ENCODE measurements around the gene WWOX.

Gene WWOX

DNA sequence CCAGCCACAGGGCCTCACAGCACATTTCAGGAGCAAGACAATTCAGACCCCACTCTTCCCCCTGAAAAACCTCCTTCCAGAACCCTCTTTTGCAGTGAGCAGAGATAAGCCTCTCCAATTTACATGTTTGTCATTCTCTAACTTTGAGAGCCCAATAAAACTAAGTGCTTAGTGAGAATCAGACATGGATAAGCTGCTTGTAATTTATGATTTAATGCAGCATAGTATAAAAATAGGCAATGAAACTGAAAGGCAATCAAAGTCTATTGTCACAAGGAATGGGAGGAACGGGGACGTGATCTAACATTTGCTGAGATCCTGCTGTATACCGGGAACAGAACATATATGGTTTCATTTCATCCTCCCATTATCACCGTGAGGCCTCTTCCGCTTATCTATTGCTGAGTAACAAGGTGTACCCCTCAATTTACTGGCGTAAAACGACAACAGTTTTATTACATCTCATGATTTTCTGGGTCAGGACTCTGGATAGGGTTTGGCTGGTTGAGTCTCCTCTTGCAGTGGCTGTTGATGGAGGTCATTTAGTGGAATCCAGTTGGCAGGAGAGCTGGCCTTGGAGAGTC is 903.7 kb downstream of the WWOX start (continued):
- TF ChIP-seq OSR1 (CRISPR knock-in tag; IDR thresholded peaks at IDR 0.05), result no peak
- TF ChIP-seq, protein P1, sequence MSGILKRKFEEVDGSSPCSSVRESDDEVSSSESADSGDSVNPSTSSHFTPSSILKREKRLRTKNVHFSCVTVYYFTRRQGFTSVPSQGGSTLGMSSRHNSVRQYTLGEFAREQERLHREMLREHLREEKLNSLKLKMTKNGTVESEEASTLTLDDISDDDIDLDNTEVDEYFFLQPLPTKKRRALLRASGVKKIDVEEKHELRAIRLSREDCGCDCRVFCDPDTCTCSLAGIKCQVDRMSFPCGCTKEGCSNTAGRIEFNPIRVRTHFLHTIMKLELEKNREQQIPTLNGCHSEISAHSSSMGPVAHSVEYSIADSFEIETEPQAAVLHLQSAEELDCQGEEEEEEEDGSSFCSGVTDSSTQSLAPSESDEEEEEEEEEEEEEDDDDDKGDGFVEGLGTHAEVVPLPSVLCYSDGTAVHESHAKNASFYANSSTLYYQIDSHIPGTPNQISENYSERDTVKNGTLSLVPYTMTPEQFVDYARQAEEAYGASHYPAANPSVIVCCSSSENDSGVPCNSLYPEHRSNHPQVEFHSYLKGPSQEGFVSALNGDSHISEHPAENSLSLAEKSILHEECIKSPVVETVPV (CRISPR knock-in tag; IDR thresholded peaks at IDR 0.05), result no peak

DNA sequence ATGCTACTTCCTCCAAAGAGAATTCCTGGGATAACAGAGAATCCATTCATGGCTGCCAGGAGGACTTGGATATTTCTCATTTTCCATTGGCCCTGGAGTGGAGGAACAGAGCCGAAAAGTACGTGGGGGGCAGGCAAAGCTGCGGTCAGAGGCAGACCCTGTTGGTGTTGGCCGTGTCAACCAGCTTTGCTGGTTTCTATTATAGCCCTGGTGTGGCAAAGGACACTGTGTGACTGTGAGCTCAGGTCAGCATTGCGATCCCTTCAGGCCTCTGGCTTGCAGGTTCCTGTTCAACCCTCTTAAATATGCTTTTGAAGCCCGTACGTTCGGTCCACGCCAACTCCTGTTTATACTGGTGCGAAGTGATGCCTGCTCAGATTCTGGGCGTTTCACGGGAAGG is 904.9 kb downstream of the WWOX start:
- no peak for TF ChIP-seq ZNF8 (CRISPR knock-in tag; IDR thresholded peaks at IDR 0.05)
- no peak for TF ChIP-seq ZNF70 (CRISPR knock-in tag; IDR thresholded peaks at IDR 0.05)
- TF ChIP-seq, protein P2, sequence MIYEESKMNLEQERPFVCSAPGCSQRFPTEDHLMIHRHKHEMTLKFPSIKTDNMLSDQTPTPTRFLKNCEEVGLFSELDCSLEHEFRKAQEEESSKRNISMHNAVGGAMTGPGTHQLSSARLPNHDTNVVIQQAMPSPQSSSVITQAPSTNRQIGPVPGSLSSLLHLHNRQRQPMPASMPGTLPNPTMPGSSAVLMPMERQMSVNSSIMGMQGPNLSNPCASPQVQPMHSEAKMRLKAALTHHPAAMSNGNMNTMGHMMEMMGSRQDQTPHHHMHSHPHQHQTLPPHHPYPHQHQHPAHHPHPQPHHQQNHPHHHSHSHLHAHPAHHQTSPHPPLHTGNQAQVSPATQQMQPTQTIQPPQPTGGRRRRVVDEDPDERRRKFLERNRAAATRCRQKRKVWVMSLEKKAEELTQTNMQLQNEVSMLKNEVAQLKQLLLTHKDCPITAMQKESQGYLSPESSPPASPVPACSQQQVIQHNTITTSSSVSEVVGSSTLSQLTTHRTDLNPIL (CRISPR knock-in tag; IDR thresholded peaks at IDR 0.05; ENCODE audit: low read depth), result no peak
- TF ChIP-seq, protein P1 (CRISPR knock-in tag; IDR thresholded peaks at IDR 0.05), result no peak
- no peak for TF ChIP-seq RARB (CRISPR knock-in tag; IDR thresholded peaks at IDR 0.05)
- TF ChIP-seq OSR1 (CRISPR knock-in tag; IDR thresholded peaks at IDR 0.05), result no peak
- TF ChIP-seq ESRRG (CRISPR knock-in tag; IDR thresholded peaks at IDR 0.05), result no peak
- no peak for TF ChIP-seq BACH2 (CRISPR knock-in tag; IDR thresholded peaks at IDR 0.05; ENCODE audit: borderline replicate concordance)
- TF ChIP-seq, protein P3, sequence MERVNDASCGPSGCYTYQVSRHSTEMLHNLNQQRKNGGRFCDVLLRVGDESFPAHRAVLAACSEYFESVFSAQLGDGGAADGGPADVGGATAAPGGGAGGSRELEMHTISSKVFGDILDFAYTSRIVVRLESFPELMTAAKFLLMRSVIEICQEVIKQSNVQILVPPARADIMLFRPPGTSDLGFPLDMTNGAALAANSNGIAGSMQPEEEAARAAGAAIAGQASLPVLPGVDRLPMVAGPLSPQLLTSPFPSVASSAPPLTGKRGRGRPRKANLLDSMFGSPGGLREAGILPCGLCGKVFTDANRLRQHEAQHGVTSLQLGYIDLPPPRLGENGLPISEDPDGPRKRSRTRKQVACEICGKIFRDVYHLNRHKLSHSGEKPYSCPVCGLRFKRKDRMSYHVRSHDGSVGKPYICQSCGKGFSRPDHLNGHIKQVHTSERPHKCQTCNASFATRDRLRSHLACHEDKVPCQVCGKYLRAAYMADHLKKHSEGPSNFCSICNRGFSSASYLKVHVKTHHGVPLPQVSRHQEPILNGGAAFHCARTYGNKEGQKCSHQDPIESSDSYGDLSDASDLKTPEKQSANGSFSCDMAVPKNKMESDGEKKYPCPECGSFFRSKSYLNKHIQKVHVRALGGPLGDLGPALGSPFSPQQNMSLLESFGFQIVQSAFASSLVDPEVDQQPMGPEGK (CRISPR knock-in tag; IDR thresholded peaks at IDR 0.05; ENCODE audit: borderline replicate concordance), result no peak
- TF ChIP-seq ZNF565 (CRISPR knock-in tag; conservative IDR thresholded peaks at IDR 0.05; ENCODE audit: low read depth), result no peak
- TF ChIP-seq, protein P4, sequence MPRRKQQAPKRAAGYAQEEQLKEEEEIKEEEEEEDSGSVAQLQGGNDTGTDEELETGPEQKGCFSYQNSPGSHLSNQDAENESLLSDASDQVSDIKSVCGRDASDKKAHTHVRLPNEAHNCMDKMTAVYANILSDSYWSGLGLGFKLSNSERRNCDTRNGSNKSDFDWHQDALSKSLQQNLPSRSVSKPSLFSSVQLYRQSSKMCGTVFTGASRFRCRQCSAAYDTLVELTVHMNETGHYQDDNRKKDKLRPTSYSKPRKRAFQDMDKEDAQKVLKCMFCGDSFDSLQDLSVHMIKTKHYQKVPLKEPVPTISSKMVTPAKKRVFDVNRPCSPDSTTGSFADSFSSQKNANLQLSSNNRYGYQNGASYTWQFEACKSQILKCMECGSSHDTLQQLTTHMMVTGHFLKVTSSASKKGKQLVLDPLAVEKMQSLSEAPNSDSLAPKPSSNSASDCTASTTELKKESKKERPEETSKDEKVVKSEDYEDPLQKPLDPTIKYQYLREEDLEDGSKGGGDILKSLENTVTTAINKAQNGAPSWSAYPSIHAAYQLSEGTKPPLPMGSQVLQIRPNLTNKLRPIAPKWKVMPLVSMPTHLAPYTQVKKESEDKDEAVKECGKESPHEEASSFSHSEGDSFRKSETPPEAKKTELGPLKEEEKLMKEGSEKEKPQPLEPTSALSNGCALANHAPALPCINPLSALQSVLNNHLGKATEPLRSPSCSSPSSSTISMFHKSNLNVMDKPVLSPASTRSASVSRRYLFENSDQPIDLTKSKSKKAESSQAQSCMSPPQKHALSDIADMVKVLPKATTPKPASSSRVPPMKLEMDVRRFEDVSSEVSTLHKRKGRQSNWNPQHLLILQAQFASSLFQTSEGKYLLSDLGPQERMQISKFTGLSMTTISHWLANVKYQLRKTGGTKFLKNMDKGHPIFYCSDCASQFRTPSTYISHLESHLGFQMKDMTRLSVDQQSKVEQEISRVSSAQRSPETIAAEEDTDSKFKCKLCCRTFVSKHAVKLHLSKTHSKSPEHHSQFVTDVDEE (CRISPR knock-in tag; IDR thresholded peaks at IDR 0.05), result no peak
- no peak for TF ChIP-seq ARNTL (CRISPR knock-in tag; IDR thresholded peaks at IDR 0.05; ENCODE audit: borderline replicate concordance, low read depth)
- TF ChIP-seq SNAI2 (CRISPR knock-in tag; IDR thresholded peaks at IDR 0.05), result no peak
- no peak for TF ChIP-seq GLIS3 (CRISPR knock-in tag; IDR thresholded peaks at IDR 0.05)
- TF ChIP-seq TCF4 (CRISPR knock-in tag; IDR thresholded peaks at IDR 0.05; ENCODE audit: borderline replicate concordance), result no peak
- TF ChIP-seq TOX (CRISPR knock-in tag; IDR thresholded peaks at IDR 0.05; ENCODE audit: borderline replicate concordance), result no peak

DNA sequence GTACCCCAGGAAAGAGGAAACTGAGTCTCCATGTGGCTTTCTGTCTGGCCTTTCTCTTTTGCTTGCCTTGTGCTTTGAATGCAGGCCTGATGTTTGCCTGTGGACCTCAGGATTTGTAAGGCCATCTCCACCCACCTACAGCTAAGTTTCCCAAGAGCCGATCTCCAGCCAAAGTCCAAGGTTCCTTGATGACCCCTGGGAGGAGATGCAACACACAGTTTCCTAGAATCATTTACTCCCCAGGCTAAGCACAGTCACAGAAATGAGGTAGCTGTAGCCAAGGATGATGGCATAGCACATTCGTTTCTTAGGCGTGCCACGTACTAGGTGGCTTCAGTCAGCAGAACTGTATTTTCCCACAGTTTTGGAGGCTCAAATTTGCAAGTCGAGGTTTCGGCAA is 905.6 kb downstream of the WWOX start:
- no peak for TF ChIP-seq ZNF565 (CRISPR knock-in tag; conservative IDR thresholded peaks at IDR 0.05; ENCODE audit: low read depth)
- TF ChIP-seq ISL1 (CRISPR knock-in tag; IDR thresholded peaks at IDR 0.05), result no peak
- TF ChIP-seq CSDC2 (CRISPR knock-in tag; IDR thresholded peaks at IDR 0.05), result no peak

More for the DNA sequence above, 904.9 kb downstream of the WWOX start:
- ATAC-seq, result no peak

DNA sequence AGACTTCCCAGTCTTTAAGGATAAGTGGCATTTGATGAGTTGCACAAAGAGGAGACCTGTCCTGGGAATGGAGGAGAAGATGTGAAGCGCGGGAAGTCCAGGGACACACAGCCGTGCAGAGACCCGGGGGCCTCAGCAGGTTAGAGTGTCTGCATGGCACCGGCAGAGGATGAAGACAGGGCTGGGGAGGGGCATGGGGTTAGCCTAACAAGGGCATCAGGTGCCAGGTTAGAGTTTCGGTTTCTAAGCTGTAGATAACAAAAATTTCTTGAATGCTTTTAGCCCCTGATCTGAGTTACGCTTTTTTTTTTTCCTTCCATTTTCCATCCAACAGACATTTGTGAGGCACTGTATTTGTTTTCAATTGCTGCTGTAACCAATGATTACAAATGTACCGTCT is 906.8 kb downstream of the WWOX start:
- ATAC-seq, result no peak
- TF ChIP-seq ZNF8 (CRISPR knock-in tag; IDR thresholded peaks at IDR 0.05), result no peak
- TF ChIP-seq, protein P2 (CRISPR knock-in tag; IDR thresholded peaks at IDR 0.05; ENCODE audit: low read depth), result no peak
- no peak for TF ChIP-seq TCF4 (CRISPR knock-in tag; IDR thresholded peaks at IDR 0.05; ENCODE audit: borderline replicate concordance)
- TF ChIP-seq, protein P4 (CRISPR knock-in tag; IDR thresholded peaks at IDR 0.05), result no peak
- no peak for TF ChIP-seq ZFP30 (CRISPR knock-in tag; IDR thresholded peaks at IDR 0.05)
- no peak for TF ChIP-seq GLIS3 (CRISPR knock-in tag; IDR thresholded peaks at IDR 0.05)
- TF ChIP-seq, protein P5, sequence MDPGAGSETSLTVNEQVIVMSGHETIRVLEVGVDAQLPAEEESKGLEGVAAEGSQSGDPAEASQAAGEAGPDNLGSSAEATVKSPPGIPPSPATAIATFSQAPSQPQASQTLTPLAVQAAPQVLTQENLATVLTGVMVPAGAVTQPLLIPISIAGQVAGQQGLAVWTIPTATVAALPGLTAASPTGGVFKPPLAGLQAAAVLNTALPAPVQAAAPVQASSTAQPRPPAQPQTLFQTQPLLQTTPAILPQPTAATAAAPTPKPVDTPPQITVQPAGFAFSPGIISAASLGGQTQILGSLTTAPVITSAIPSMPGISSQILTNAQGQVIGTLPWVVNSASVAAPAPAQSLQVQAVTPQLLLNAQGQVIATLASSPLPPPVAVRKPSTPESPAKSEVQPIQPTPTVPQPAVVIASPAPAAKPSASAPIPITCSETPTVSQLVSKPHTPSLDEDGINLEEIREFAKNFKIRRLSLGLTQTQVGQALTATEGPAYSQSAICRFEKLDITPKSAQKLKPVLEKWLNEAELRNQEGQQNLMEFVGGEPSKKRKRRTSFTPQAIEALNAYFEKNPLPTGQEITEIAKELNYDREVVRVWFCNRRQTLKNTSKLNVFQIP (CRISPR knock-in tag; IDR thresholded peaks at IDR 0.05; ENCODE audit: borderline replicate concordance, low read depth), result no peak
- TF ChIP-seq SNAI2 (CRISPR knock-in tag; IDR thresholded peaks at IDR 0.05), result no peak

More for the DNA sequence above, 905.6 kb downstream of the WWOX start:
- ATAC-seq, result no peak

All from SK-N-SH treated with all-trans-retinoic acid at 6 μM for 48 hours (cell line).